ENCODE measurements around the gene KRTAP20-4.

Gene KRTAP20-4

GRCh38 chr21:30668776-30669175, 48.3 kb downstream of the KRTAP20-4 start:
- no peak for DNase-seq

Data from NCI-H187 (cell line).